Coronary artery (tissue), 2 donors: ENCODE data around the gene PUM2.

Experiments
- DNase-seq: peaks from one replicate; pipeline ENCODE4 v3.0.0-alpha.2; 2017; ENCODE audit warnings: low spot score
- H3K27ac ChIP-seq, 2 donors: fragments of 200-600 bp; sonication (generic); one replicate each; pipeline ENCODE4 v1.5.1; 2016 to 2019
- H3K4me3 ChIP-seq: fragments of 200-600 bp; sonication (generic); 2 replicates; pipeline ENCODE4 v1.5.1; 2016; ENCODE audit warnings: mild to moderate bottlenecking, moderate library complexity
- CTCF ChIP-seq: fragments of 200-600 bp; sonication (generic); IDR thresholded peaks from one replicate; pipeline ENCODE4 v1.5.1; 2019; ENCODE audit warnings: antibody characterized with exemption

Gene PUM2

GRCh38 chr2:20352230-20352578 lies 1.6 kb upstream of the PUM2 start:
- H3K4me3 ChIP-seq = no peak overlapping the region
- TF ChIP-seq CTCF = no peak
- H3K27ac ChIP-seq = peak overlapping the region in 1 of 2 donors; percentile 96
- DNase-seq = no peak

- DNase-seq = no peak
- no peak for TF ChIP-seq CTCF
- Histone ChIP-seq H3K4me3 (peak overlapping the region; percentile 91), H3K27ac (peak overlapping the region; percentile 96)
Observed at GRCh38 chr2:20351555-20352229, 1.0 kb upstream of the PUM2 start.

- peak overlapping the region; percentile 96 for H3K27ac ChIP-seq
- TF ChIP-seq CTCF = no peak
- peak overlapping the region; percentile 91 for H3K4me3 ChIP-seq
- DNase-seq = peak; percentile 79
Observed at GRCh38 chr2:20350041-20350712, 467 bp downstream of the PUM2 start.

GRCh38 chr2:20349513-20349921 lies 1.1 kb downstream of the PUM2 start:
- H3K27ac ChIP-seq = peak overlapping the region; percentile 96
- H3K4me3 ChIP-seq = peak overlapping the region; percentile 91
- no peak for DNase-seq
- no peak for TF ChIP-seq CTCF

- peak overlapping the region; percentile 91 for H3K4me3 ChIP-seq
- DNase-seq = no peak
- H3K27ac ChIP-seq = no peak overlapping the region
- TF ChIP-seq CTCF = no peak
Observed at GRCh38 chr2:20348542-20348941, 2.1 kb downstream of the PUM2 start.

GRCh38 chr2:20346565-20347381 lies 3.9 kb downstream of the PUM2 start:
- DNase-seq = no peak
- Histone ChIP-seq H3K4me3 (no peak overlapping the region), H3K27ac (no peak overlapping the region)
- no peak for TF ChIP-seq CTCF
